ENCODE results near the gene LHPP. TPM values are rescaled to one million over a fixed set of nuclear protein-coding genes. Genes with fewer than 3 reads are reported as not detected.

Gene LHPP
- total RNA-seq, 1 donor = 12.5 TPM

- H3K4me3 ChIP-seq (ENCODE audit: low read depth, low read length) = no peak overlapping the region
- DNase-seq (ENCODE audit: low read depth) = no peak
- TF ChIP-seq CTCF (IDR thresholded peaks at IDR 0.05; ENCODE audit: insufficient read depth, low read depth, low read length) = no peak
Observed at GRCh38 chr10:124654686-124655085, 193.1 kb downstream of the LHPP start.

DNA sequence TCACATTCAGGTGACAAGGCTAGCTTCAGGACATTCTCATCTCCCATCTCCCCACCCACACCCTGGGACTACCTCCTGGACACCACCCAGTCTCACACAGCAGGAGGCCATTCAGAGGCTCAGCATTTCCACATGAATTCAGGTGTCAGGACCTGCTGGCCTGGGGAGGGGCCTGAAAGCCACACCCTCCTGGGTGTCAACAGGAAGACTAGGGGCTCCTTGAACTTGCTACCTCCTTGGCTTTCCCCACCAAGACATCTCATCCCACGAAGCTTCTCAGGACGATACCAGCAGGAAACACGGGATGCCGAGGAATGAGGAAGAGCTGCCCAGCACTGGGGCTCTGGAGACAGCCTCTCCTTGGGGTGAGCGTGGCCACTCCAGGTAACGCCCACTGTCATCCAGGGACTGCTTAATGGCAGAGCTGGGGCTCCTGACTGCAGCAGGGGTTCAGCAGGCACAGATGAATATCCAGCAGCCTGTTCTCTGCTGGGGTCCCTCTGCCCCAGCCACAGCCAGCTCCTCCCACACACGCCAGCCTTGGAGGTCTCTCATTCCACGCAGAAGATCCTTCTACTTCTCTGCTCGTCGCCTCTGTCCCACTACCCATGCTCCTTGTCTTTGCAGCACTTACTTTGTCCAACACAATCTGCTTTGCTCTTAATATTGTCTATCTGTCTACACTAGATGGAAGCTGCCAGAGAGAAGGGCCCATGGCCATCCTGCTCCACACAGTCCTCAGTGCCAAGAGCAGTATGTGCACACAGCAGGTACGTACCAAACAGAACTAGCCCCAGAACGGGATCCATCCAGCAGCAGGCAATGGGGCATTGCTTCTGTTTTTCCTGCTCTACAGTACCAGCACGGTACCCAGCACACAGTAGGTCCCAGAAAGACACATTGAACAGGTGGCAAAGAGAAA is 193.8 kb downstream of the LHPP start:
- TF ChIP-seq CTCF (IDR thresholded peaks at IDR 0.05; ENCODE audit: insufficient read depth, low read depth, low read length) = no peak
- DNase-seq (ENCODE audit: low read depth) = no peak
- H3K4me3 ChIP-seq (ENCODE audit: low read depth, low read length) = no peak overlapping the region

DNA sequence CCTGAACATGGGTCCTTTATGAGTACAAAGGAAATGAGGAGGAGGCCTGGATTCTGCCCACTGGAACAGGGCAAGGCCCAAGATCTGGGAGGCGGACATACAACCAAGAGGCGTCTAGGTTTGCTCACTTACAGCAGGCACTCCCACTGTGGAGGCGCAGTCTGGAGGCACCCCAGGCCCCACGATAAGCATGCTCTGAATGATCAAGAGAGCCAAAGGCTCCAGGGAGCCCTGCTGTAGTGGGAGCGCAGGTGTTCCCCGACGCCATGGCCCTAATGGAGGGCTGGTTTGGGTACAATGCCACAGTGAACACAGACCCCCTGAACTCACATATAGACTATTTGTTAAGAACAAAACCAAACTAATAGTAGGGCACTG is 194.5 kb downstream of the LHPP start:
- TF ChIP-seq CTCF (IDR thresholded peaks at IDR 0.05; ENCODE audit: insufficient read depth, low read depth, low read length) = no peak
- DNase-seq (ENCODE audit: low read depth) = no peak
- no peak overlapping the region for H3K4me3 ChIP-seq (ENCODE audit: low read depth, low read length)

GRCh38 chr10:124656541-124656940 is 194.9 kb downstream of the LHPP start:
- DNase-seq (ENCODE audit: low read depth) = no peak
- no peak overlapping the region for H3K4me3 ChIP-seq (ENCODE audit: low read depth, low read length)
- TF ChIP-seq CTCF (IDR thresholded peaks at IDR 0.05; ENCODE audit: insufficient read depth, low read depth, low read length) = no peak

GRCh38 chr10:124657806-124658205 is 196.2 kb downstream of the LHPP start:
- peak; percentile 70 for DNase-seq (ENCODE audit: low read depth)
- no peak for TF ChIP-seq CTCF (IDR thresholded peaks at IDR 0.05; ENCODE audit: insufficient read depth, low read depth, low read length)
- H3K4me3 ChIP-seq (ENCODE audit: low read depth, low read length) = no peak overlapping the region

DNA sequence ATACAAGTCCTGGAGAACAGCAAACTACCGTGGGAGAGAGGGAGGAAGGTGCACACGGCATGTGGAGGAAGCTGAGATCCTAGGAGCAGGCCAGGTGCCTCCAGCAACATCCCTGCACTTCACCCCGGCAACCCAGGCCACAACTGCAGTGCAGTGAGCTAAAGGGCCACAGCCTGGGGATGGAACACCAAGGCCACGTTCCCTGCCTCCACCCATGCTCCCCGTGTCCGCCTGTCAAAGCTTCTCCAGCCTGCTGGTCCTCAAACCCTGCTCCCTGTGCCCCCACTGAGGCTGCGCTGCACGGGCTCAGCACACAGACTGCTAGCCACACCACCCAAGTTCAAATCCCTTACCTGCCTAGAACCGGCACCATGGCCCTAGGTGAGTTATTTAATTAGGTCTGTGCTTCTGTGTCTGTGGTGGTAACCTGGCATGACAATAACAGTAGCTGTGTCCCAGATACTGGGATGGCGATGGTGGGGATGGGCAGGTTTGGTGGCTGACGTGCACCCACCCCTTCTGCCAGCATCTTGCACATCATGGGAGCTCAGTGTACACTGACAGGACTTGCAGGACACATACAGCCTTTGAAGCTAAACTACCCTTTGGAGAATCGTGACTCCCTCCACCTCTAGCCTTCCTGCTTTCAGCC is 197.1 kb downstream of the LHPP start:
- H3K4me3 ChIP-seq (ENCODE audit: low read depth, low read length) = no peak overlapping the region
- no peak for TF ChIP-seq CTCF (IDR thresholded peaks at IDR 0.05; ENCODE audit: insufficient read depth, low read depth, low read length)
- no peak for DNase-seq (ENCODE audit: low read depth)

All from fibroblast of villous mesenchyme (primary cell).